ENCODE results near the gene MMP17. TPM values are rescaled to one million over a fixed set of nuclear protein-coding genes. Genes with fewer than 3 reads are reported as not detected.

Gene MMP17
- total RNA-seq, 3 donors from 2014 or later, result 2.9 to 18.6 (median 4.7) TPM

GRCh38 chr12:131817241-131817640 is 11.0 kb upstream of the MMP17 start:
- intact Hi-C loops (cut with DNase I; ENCODE audit: low total_unique reads), result no loop called here
- no peak for DNase-seq (ENCODE audit: low spot score in 2 of 2)
- Histone ChIP-seq H3K36me3 (no peaks in the 10 kb centered on the region), H3K4me3 (no peak overlapping the region), H3K4me1 (no peaks in the 10 kb centered on the region), H3K27me3 (no peaks in the 10 kb centered on the region), H3K27ac (no peak overlapping the region), H3K9me3 (peaks cover 8 to 9% of the 10 kb centered on the region in 2 donors)
- TF ChIP-seq, protein P1, sequence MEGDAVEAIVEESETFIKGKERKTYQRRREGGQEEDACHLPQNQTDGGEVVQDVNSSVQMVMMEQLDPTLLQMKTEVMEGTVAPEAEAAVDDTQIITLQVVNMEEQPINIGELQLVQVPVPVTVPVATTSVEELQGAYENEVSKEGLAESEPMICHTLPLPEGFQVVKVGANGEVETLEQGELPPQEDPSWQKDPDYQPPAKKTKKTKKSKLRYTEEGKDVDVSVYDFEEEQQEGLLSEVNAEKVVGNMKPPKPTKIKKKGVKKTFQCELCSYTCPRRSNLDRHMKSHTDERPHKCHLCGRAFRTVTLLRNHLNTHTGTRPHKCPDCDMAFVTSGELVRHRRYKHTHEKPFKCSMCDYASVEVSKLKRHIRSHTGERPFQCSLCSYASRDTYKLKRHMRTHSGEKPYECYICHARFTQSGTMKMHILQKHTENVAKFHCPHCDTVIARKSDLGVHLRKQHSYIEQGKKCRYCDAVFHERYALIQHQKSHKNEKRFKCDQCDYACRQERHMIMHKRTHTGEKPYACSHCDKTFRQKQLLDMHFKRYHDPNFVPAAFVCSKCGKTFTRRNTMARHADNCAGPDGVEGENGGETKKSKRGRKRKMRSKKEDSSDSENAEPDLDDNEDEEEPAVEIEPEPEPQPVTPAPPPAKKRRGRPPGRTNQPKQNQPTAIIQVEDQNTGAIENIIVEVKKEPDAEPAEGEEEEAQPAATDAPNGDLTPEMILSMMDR (IDR thresholded peaks at IDR 0.05), result no peak
- TF ChIP-seq POLR2A (IDR thresholded peaks at IDR 0.05) (no peak), POLR2AphosphoS5 (IDR thresholded peaks at IDR 0.05) (no peak)

- Histone ChIP-seq H3K9me3 (no peaks in the 10 kb centered on the region), H3K36me3 (no peaks in the 10 kb centered on the region), H3K4me1 (no peaks in the 10 kb centered on the region), H3K4me3 (no peak overlapping the region), H3K27ac (no peak overlapping the region), H3K27me3 (no peaks in the 10 kb centered on the region)
- no peak for DNase-seq (ENCODE audit: low spot score in 2 of 2)
- TF ChIP-seq POLR2A (IDR thresholded peaks at IDR 0.05) (no peak), POLR2AphosphoS5 (IDR thresholded peaks at IDR 0.05) (no peak)
- TF ChIP-seq, protein P1 (IDR thresholded peaks at IDR 0.05), result no peak
- intact Hi-C loops (cut with DNase I; ENCODE audit: low total_unique reads), result no loop called here
Observed at GRCh38 chr12:131818821-131819585, 9.2 kb upstream of the MMP17 start.

GRCh38 chr12:131824450-131824849 is 3.7 kb upstream of the MMP17 start:
- Histone ChIP-seq H3K9me3 (peaks cover 0 to 4% of the 10 kb centered on the region in 2 donors), H3K36me3 (no peaks in the 10 kb centered on the region), H3K4me3 (no peak overlapping the region), H3K27me3 (no peaks in the 10 kb centered on the region), H3K27ac (no peak overlapping the region), H3K4me1 (peaks cover 0 to 11% of the 10 kb centered on the region in 2 donors)
- TF ChIP-seq, protein P1 (IDR thresholded peaks at IDR 0.05), result no peak
- TF ChIP-seq POLR2AphosphoS5 (IDR thresholded peaks at IDR 0.05) (no peak), POLR2A (IDR thresholded peaks at IDR 0.05) (no peak)
- no peak for DNase-seq (ENCODE audit: low spot score in 2 of 2)
- intact Hi-C loops (cut with DNase I; ENCODE audit: low total_unique reads), result loop anchor here (2.0 kb wide), 1 partner anchor 28 kb away; no protein-coding TSS in a partner anchor

- H3K27ac ChIP-seq, result no peak overlapping the region
- no peak for TF ChIP-seq POLR2A (IDR thresholded peaks at IDR 0.05)
- TF ChIP-seq, protein P1 (IDR thresholded peaks at IDR 0.05), result no peak
- TF ChIP-seq POLR2AphosphoS5 (IDR thresholded peaks at IDR 0.05), result peak in 1 of 3 donors; percentile 22
- no peaks in the 10 kb centered on the region for H3K27me3 ChIP-seq
- peaks cover 0 to 4% of the 10 kb centered on the region in 2 donors for H3K9me3 ChIP-seq
- peaks cover 2 to 16% of the 10 kb centered on the region in 2 donors for H3K4me1 ChIP-seq
- H3K4me3 ChIP-seq, result peak overlapping the region in 2 of 3 donors; percentile 20 to 50
- no peak for DNase-seq (ENCODE audit: low spot score in 2 of 2)
- intact Hi-C loops (cut with DNase I; ENCODE audit: low total_unique reads), result loop anchor here (2.0 kb wide), 1 partner anchor 29 kb away; no protein-coding TSS in a partner anchor
- no peaks in the 10 kb centered on the region for H3K36me3 ChIP-seq
Observed at GRCh38 chr12:131825146-131825892, 2.9 kb upstream of the MMP17 start.

Measured in breast epithelium (tissue), 4 donors.